WI38 (cell line): ENCODE results near the gene ARID3B.

ENCODE experiments used
- H3K4me3 ChIP-seq: 2 replicates; pipeline ENCODE4 v1.5.1; 2011; ENCODE audit warnings: low read depth, mild to moderate bottlenecking, control low read depth, low read length
- TF ChIP-seq, protein P1 (sequence below): IDR thresholded peaks from 2 replicates; pipeline ENCODE4 v1.5.1; 2012; ENCODE audit warnings: low read depth, mild to moderate bottlenecking, control low read depth, low read length

ARID3B gene

DNA sequence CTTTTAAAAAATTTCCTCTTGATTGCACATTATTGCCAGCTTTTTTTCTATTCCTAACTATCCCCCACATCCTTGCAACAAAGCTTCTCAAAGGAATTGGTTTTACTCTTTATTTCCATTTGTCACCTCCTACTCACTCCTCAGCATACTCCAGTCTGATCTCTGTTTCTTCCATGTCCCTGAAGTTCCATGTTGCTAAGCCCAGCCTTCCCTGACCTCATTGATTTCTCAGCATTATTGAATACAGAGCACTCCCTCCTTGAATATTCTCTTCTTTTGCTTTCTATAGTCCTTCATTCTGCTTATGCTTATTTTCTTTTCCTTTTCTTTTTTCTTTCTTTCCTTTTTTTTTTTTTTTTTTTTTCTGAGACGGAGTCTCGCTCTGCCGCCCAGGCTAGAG lies 10.7 kb downstream of the ARID3B start:
- no peak overlapping the region for H3K4me3 ChIP-seq
- TF ChIP-seq, protein P1, sequence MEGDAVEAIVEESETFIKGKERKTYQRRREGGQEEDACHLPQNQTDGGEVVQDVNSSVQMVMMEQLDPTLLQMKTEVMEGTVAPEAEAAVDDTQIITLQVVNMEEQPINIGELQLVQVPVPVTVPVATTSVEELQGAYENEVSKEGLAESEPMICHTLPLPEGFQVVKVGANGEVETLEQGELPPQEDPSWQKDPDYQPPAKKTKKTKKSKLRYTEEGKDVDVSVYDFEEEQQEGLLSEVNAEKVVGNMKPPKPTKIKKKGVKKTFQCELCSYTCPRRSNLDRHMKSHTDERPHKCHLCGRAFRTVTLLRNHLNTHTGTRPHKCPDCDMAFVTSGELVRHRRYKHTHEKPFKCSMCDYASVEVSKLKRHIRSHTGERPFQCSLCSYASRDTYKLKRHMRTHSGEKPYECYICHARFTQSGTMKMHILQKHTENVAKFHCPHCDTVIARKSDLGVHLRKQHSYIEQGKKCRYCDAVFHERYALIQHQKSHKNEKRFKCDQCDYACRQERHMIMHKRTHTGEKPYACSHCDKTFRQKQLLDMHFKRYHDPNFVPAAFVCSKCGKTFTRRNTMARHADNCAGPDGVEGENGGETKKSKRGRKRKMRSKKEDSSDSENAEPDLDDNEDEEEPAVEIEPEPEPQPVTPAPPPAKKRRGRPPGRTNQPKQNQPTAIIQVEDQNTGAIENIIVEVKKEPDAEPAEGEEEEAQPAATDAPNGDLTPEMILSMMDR = no peak

DNA sequence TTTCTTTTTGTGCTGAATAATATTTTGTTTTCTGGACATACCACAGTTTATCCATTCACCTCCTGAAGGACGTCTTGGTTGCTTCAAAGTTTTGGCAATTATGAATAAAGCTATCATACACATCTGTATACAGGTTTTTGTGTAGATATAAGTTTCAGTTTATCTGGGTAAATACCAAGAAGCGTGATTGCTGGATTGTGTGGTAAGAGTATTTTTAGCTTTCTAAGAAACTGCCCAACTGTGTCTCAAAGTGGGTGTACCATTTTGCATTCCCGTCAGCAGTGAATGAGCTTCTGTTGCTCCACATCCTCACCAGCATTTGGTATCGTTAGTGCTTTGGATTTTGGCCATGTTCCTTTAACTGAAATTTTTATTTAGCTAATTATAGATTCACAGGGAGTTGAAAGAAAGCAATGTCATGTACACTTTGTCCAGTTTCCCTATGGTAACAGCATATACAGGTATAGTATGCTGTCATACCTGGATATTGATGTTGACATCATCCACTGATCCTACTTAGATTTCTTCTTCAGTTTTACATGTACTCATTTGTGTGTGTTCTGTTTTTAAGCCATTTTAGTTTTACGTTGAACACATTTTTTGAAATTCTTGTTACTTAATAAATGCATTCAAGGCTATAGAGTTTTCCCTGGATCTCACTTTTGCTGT lies 11.9 kb downstream of the ARID3B start:
- H3K4me3 ChIP-seq = no peak overlapping the region
- TF ChIP-seq, protein P1 = no peak

DNA sequence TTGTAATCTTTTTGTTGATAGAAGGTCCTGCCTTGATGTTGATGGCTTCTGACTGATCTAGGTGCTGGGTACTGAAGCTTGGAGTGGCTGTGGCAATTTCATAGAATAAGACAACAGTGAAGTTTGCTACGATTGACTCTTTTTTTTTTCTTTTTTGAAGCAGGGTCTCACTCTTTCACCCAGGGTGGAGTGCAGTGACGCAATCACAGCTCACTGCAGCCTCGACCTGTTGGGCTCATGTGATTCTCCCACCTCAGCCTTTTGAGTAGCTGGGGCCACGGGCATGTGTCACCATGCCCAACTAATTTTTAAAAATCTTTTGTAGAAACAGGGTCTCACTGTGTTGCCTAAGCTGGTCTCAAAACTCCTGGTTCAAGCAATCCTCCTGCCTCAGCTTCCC lies 14.2 kb downstream of the ARID3B start:
- TF ChIP-seq, protein P1 = no peak
- H3K4me3 ChIP-seq = no peak overlapping the region

DNA sequence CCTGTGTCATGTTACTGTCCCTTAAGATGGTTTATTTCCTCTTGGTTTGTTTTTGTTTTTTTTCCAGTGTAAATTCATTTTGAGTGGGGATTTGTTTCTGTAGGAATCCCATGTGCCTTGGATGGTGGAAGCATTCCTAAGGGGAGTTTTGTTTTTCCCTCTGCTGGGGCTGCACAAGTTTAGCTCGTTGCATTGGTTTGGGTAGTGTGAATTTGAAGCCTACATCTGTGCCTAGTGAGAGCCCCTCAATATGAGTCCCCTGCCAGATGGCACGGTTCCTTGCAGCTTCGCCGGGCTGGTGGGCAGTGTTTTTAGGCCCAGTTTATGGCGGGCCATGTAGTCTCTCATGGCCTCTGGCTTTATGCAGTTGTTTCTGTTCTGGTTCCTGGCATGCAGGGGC lies 17.7 kb downstream of the ARID3B start:
- TF ChIP-seq, protein P1 = no peak
- H3K4me3 ChIP-seq = no peak overlapping the region

DNA sequence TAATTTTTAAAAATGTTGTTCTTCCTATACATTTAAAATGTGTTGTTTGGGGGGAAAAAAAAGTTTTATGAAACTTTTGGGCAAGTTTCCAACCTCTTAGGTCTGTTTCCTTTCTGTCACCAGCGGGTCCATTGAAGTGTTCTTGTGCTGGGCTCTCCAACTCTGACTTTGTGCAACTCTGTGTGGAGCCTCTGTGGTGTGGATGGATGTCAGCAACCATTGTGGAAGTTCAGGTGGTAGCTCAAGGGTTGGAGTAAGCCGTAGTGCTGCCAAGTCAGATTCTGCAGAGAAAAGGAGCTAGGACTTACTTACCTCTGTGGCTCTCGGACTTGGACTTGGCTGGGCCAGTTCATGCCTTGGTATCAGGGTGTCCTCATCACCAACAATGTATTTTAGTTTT lies 22.4 kb downstream of the ARID3B start:
- no peak overlapping the region for H3K4me3 ChIP-seq
- TF ChIP-seq, protein P1 = no peak

DNA sequence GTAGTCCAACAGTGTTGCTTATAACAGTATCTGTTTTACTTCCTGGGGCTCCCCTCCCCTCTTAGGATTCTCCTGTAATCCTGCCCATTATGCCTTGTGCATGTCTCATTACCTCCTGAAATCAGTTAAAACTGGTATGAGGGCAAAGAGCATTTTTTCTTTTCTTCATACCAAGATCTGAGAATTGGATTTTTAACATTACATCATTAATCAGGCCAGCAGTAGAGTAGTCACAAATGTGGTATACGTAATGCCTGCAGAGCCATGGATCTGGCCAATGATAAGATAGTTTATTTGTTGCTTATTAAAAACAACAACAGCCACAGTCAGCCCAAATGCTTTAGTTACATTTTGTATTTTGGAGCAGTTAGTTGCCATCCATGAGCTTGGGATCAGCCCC lies 23.2 kb downstream of the ARID3B start:
- no peak overlapping the region for H3K4me3 ChIP-seq
- TF ChIP-seq, protein P1 = no peak

DNA sequence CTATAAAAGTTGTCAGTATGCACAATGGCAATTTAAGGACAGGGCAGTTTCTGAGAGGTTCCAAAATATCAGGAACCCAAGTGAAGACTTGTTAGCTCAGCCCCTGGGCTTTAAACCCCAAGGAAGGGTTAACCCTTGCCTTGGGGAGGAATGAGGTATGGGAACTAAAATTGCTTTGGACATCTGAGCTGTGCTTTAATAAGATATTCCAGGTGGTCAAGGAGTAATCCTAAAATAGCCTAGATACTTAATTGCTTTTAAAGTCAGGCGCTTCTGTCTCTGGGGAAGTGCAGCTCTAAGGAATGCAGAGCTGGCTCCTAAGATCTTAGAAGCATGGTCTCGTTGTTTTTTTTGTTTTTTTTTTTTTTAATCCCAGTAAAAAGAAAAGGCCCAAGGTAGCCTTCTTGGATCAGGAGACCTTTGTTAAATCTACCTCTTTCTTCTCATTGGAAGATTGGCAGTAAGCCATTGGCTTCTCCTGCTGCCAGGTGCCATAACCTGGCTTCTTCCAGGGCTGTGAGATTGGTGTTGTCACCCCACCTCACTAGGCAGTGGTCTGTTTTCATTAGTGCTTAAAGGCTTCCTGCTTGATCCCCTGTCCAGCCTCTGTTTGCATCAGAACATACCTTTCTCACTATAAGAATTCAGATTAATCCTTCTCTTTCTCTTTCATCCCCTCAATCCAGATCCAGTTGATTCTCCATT lies 24.5 kb downstream of the ARID3B start:
- no peak overlapping the region for H3K4me3 ChIP-seq
- TF ChIP-seq, protein P1 = no peak
